HepG2 (cell line): ENCODE data around the gene CPEB4. TPM values are rescaled to one million over a fixed set of nuclear protein-coding genes. Genes with fewer than 3 reads are reported as not detected.

Source experiments
- ATAC-seq: fragments of 200-7000 bp; cut with Tn5 transposase; 3 replicates; pipeline ENCODE4 v1.9.1; 2020; ENCODE audit warnings: mild to moderate bottlenecking, moderate library complexity
- BruUV-seq: library from RNA; stranded (reverse); fragments of 400-500 nt; replicated peaks from 2 replicates; lab custom pipeline; 2021; lab: Mats Ljungman, UMichigan
- CTCF ChIA-PET: fragments of 300-600 bp; formaldehyde crosslinking; extraction: SDS; loops from one replicate; lab custom pipeline; 2021; ENCODE audit warnings: low total read pairs, inconsistent platforms, low intra/inter-chr PET ratio; lab: Yijun Ruan, JAX
- POLR2A ChIA-PET: fragments of 350-600 bp; sonication (Branson Sonifier 250); formaldehyde crosslinking; loops from one replicate; lab custom pipeline; 2020; ENCODE audit warnings: antibody characterized with exemption, inconsistent platforms; lab: Yijun Ruan, JAX
- DNase-seq: peaks from one replicate; pipeline ENCODE4 v3.0.0-alpha.2; 2015; ENCODE audit warnings: low spot score
- FAIRE-seq: peaks from 3 replicates; lab custom pipeline; 2011; peaks lifted over from hg19 to GRCh38; lab: Jason Lieb, UNC
- H2AFZ ChIP-seq: one replicate; pipeline ENCODE4 v1.6.1; 2011; ENCODE audit warnings: low read length, inconsistent platforms
- H3K27ac ChIP-seq: fragments of 300-600 bp; 3 replicates; pipeline ENCODE4 v1.8.0; 2011; ENCODE audit warnings: mixed run types, mild to moderate bottlenecking, mixed read lengths, low read length, inconsistent platforms; ENCODE audit not compliant: insufficient read depth; ENCODE audit errors: extremely low read length
- H3K27me3 ChIP-seq, 2 experiments: fragments of 200-600 bp in 1 of 2; 2 replicates in 1 of 2; 3 replicates in 1 of 2; pipeline versions ENCODE4 v1.6.0 to v1.8.0; 2011; ENCODE audit warnings: low read length in 2 of 2, mild to moderate bottlenecking in 2 of 2, moderate library complexity in 2 of 2, inconsistent platforms in 1 of 2; ENCODE audit not compliant: insufficient read depth in 2 of 2, control insufficient read depth in 1 of 2
- H3K36me3 ChIP-seq, 2 experiments: fragments of 200-600 bp in 1 of 2; replicated peaks in 1 of 2; 2 replicates in 1 of 2; 3 replicates in 1 of 2; pipeline versions ENCODE4 v1.5.1 to v1.8.0; 2011; ENCODE audit warnings: low read length in 2 of 2, inconsistent platforms in 1 of 2; ENCODE audit not compliant: insufficient read depth in 2 of 2, control insufficient read depth in 1 of 2
- H3K4me1 ChIP-seq: 2 replicates; pipeline ENCODE4 v1.5.1; 2012; ENCODE audit warnings: low read length, inconsistent platforms; ENCODE audit not compliant: insufficient read depth
- H3K4me2 ChIP-seq: 2 replicates; pipeline ENCODE4 v1.6.0; 2011; ENCODE audit warnings: low read depth, low read length, inconsistent platforms
- H3K4me3 ChIP-seq, 3 experiments: fragments of 200-600 bp in 1 of 3; sonication (generic), shearing (Covaris generic) in 1 of 3; replicated peaks in 1 of 3; 2 replicates each; pipeline ENCODE4 v1.5.1; 2011 to 2016; ENCODE audit warnings: low read length in 3 of 3, inconsistent platforms in 2 of 3, low read depth in 2 of 3, mild to moderate bottlenecking in 2 of 3, control low read depth in 1 of 3, mixed read lengths in 1 of 3; ENCODE audit not compliant: insufficient read depth in 1 of 3
- H3K79me2 ChIP-seq: one replicate; pipeline ENCODE4 v1.6.1; 2011; ENCODE audit warnings: low read length, inconsistent platforms; ENCODE audit not compliant: insufficient read depth
- H3K9ac ChIP-seq: 2 replicates; pipeline ENCODE4 v1.6.0; 2011; ENCODE audit warnings: mild to moderate bottlenecking, low read depth, low read length, inconsistent platforms; ENCODE audit not compliant: insufficient read depth
- H3K9me3 ChIP-seq: 2 replicates; pipeline ENCODE4 v1.5.1; 2012; ENCODE audit warnings: mild to moderate bottlenecking, low read length
- H4K20me1 ChIP-seq: 2 replicates; pipeline ENCODE4 v1.6.0; 2011; ENCODE audit warnings: inconsistent platforms, mild to moderate bottlenecking, low read length, moderate library complexity; ENCODE audit not compliant: insufficient read depth
- ATF3 ChIP-seq: sonication (generic); formaldehyde crosslinking; IDR thresholded peaks from 2 replicates; pipeline ENCODE4 v1.4.0; 2020; ENCODE audit warnings: missing genetic modification reagents
- DMAP1 ChIP-seq: IDR thresholded peaks from 2 replicates; pipeline ENCODE4 v1.6.1; 2016
- FOXO4 ChIP-seq: sonication (generic); formaldehyde crosslinking; conservative IDR thresholded peaks from 2 replicates; pipeline ENCODE4 v1.8.1; 2023; ENCODE audit warnings: missing genetic modification reagents
- HIC2 ChIP-seq: sonication (generic); formaldehyde crosslinking; IDR thresholded peaks from 2 replicates; pipeline ENCODE4 v1.9.0; 2022; ENCODE audit warnings: low read depth, missing genetic modification reagents
- SRSF1 ChIP-seq: fragments of 200-400 bp; formaldehyde crosslinking; optimal IDR thresholded peaks from 2 replicates; pipeline ENCODE3; 2017; ENCODE audit warnings: mild to moderate bottlenecking, low read depth, low read length, moderate library complexity
- ZNF275 ChIP-seq: sonication (generic); formaldehyde crosslinking; IDR thresholded peaks from 2 replicates; pipeline ENCODE4 v1.8.0; 2022; ENCODE audit warnings: missing genetic modification reagents, mild to moderate bottlenecking, inconsistent platforms, borderline replicate concordance
- ZNF318 ChIP-seq: sonication (generic); formaldehyde crosslinking; IDR thresholded peaks from 2 replicates; pipeline ENCODE4 v1.4.0; 2020; ENCODE audit warnings: mild to moderate bottlenecking, missing genetic modification reagents
- ZNF430 ChIP-seq: sonication (generic); formaldehyde crosslinking; IDR thresholded peaks from 2 replicates; pipeline ENCODE4 v1.9.0; 2021; ENCODE audit warnings: mild to moderate bottlenecking, missing genetic modification reagents
- ZNF616 ChIP-seq: sonication (generic); formaldehyde crosslinking; IDR thresholded peaks from 2 replicates; pipeline ENCODE4 v1.5.0; 2020; ENCODE audit warnings: low read depth, mild to moderate bottlenecking, missing genetic modification reagents
- ZNF782 ChIP-seq: sonication (generic); formaldehyde crosslinking; IDR thresholded peaks from 2 replicates; pipeline ENCODE4 v1.4.0; 2020; ENCODE audit warnings: missing genetic modification reagents, mild to moderate bottlenecking, borderline replicate concordance
- WGBS: methylation state at CpG from one replicate; pipeline ENCODE4 v1.1.6; 2017; ENCODE audit warnings: low lambda C conversion rate; 5-methylcytosine and 5-hydroxymethylcytosine counted together
- in situ Hi-C: cut with HindIII; loops from 2 replicates; pipeline ENCODE4 v1.10.0; 2017; ENCODE audit warnings: low pct_unique_long_range_greater_than_20kb; ENCODE audit not compliant: extremely low pct_ligation_motif_present
- intact Hi-C: fragments of 100-400 bp; cut with micrococcal nuclease; formaldehyde crosslinking; loops from one replicate; pipeline ENCODE4 v1.10.0; 2022; ENCODE audit not compliant: unreplicated experiment
- polyA plus RNA-seq, 8 experiments: library from polyadenylated mRNA; depleted of rRNA in 3 of 8; stranded (reverse) in 7 of 8; unstranded in 1 of 8; fragments of >200 nt; fragmentation: Illumina TruSeq in 4 of 8; extraction: Trizol in 4 of 8; gene quantifications; 2 replicates each; pipeline versions ENCODE4 v1.2.1 to v1.2.3, GENCODE V29; 2011 to 2016; ENCODE audit warnings: low read depth in 4 of 8, missing spikeins in 1 of 8, mixed read lengths in 1 of 8; ENCODE audit not compliant: insufficient read depth in 1 of 8
- total RNA-seq, 5 experiments: library from RNA; depleted of rRNA; stranded (reverse); fragments of >200 nt; fragmentation: Illumina TruSeq; extraction: Trizol; gene quantifications; 2 replicates each; pipeline ENCODE4 v1.2.3, GENCODE V29; 2016; ENCODE audit warnings: low read depth in 1 of 5

CPEB4 gene
- total and polyA plus RNA-seq, 2 of the 13 experiments (the other 11 are each of a cell fraction or from before 2014, with no cell fraction given): 7.7 to 26.7 TPM

- no peaks in the 10 kb centered on the region for H3K27me3 ChIP-seq
- H3K4me1 ChIP-seq: peaks cover 67% of the 10 kb centered on the region
- POLR2A ChIA-PET: interaction anchor here (1.6 kb wide), 1 partner anchor 27 kb away, joined by 5 read pairs; the partner anchor contains the start of gene CPEB4
- in situ Hi-C loops: no loop called here
- FAIRE-seq: no peak
- H4K20me1 ChIP-seq: no peaks in the 10 kb centered on the region
- CTCF ChIA-PET: no interaction called here
- intact Hi-C loops: no loop called here
- H3K4me2 ChIP-seq: no peak overlapping the region
- H2AFZ ChIP-seq: no peak overlapping the region
- H3K9me3 ChIP-seq: no peaks in the 10 kb centered on the region
- H3K27ac ChIP-seq: no peak overlapping the region
- H3K9ac ChIP-seq: no peak overlapping the region
- BruUV-seq: no TSS peak
- 95% methylated on average over 7 of the region's 7 CpGs for WGBS
- H3K79me2 ChIP-seq: peaks cover 22% of the 10 kb centered on the region
- ATAC-seq: no peak
- no peak for DNase-seq
- H3K4me3 ChIP-seq: no peak overlapping the region
- peaks cover 2 to 22% of the 10 kb centered on the region in 2 experiments; a peak in 3 of 5 replicates for H3K36me3 ChIP-seq
- TF ChIP-seq ZNF616 (no peak), FOXO4 (CRISPR knock-in tag) (no peak), ATF3 (CRISPR knock-in tag) (no peak), ZNF430 (CRISPR knock-in tag) (no peak), ZNF275 (CRISPR knock-in tag) (no peak), HIC2 (CRISPR knock-in tag) (no peak), SRSF1 (no peak), ZNF318 (CRISPR knock-in tag) (no peak), DMAP1 (CRISPR knock-in tag) (no peak), ZNF782 (CRISPR knock-in tag) (no peak)
Observed at GRCh38 chr5:173915310-173916014, 27.3 kb downstream of the CPEB4 start.
